Measurements from ENCODE around the gene SULT1A2.
"Not testable (repeated sequence)": the region's sequence is repeated elsewhere in the genome, so short reads cannot be mapped to it uniquely, and the experiment has no call there.

Gene SULT1A2

DNA sequence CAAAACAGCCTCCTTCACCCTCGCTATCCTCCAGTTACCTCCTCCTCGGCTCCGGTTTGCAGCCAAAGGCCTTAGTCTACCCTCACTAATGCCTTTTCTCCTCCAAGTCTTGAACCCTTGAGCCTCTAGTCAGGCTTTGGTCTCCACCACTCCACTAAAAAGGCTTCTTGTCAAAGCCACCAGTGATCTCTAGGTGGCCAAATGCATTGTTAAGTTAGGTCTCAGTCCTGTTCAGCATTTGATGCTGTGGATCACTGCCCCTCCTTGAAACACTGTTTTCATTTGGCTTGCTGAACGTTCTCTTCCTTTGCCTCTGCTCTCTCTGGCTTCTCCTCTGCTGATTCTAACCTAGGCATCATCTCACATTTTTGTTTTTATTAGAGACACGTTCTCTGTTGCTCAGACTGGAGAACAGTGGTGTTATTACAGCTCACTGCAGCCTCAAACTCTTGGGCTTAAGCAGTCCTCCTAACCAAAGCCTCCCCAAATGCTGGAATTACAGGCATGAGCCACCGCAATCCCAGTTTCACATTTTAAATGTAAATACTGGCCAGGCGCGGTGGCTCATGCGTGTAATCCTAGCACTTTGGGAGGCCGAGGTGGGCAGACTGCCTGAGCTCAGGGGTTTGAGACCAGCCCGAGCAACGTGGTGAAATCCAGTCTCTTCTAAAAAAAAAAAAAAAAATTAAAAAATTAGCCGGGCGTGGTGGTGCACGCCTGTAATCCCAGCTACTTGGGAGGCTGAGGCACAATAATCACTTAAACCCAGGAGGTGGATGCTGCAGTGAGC lies 42.0 kb downstream of the SULT1A2 start:
- no peak for ATAC-seq

DNA sequence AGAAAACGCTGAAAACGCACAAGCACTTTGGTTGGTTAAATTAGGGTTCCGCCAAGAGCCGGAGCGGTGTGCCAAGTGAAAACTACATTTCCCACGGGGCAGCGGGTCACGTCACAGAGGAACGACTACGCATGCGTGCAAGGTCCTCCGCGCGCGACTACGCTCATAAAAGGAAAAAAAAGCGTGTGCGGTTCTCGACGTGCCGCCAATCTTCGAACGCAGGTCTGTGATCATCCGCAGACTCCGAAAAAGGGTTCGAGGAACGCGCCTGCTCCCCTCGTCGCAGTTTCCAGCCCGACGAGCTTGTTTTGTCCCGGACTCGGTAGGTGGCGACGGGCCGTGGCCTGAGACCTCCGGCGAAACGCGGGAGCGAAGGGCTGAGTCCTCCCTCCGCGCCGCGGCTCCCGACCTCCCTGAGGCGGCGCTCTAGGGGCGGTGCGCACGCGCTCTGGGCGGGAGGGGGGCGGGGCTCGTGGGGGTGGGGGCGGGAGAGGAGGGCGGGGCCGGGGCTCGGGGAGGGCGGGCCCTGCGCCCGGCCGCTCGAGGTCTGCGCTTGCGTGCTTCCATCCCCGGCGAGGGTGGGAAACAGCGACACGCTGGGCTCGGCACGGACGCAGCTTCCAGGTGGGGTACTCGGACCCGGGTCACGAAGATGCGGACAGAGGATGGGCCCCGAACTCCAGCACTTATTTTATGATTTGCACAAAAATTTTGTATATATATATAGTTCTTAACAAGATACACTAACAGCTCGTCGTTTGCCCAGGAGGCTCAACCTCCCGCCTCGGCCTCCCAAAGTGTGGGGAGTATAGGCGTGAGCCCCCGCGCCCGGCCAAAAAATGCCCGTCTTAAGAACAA lies 42.8 kb downstream of the SULT1A2 start, which contains the start of gene SGF29:
Gene SGF29 (plus strand): TSS at position 145 of the 858 bp plus-strand sequence. CDS start 27,150 bp downstream, outside the sequence.
- peak; percentile 78 to 85 for ATAC-seq

DNA sequence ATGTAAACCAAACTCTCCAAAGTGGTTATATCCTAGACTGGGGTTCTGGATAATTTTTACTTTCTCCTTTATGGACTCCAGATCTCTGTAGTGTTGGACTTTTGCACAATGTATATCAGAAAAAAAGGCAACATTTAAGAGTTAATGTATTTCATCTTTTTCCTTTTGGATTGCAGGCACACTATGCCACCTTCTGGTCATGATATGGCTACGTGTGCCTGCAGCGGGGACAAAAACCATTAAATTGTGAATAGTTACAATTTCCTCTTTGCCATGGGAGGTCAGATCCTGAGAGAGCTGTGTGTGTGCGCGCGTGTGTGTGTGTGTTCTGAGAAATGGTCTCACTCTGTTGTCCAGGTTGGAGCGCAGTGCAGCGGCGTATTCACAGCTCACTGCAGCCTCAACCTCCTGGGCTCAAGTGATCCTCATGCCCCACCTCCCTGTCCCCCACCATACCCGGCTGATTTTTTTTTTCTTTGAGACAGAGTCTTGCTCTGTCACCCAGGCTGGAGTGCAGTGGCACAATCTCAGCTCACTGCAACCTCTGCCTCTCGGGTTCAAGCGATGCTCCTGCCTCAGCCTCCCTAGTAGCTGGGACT lies 47.5 kb downstream of the SULT1A2 start:
- ATAC-seq = no peak

DNA sequence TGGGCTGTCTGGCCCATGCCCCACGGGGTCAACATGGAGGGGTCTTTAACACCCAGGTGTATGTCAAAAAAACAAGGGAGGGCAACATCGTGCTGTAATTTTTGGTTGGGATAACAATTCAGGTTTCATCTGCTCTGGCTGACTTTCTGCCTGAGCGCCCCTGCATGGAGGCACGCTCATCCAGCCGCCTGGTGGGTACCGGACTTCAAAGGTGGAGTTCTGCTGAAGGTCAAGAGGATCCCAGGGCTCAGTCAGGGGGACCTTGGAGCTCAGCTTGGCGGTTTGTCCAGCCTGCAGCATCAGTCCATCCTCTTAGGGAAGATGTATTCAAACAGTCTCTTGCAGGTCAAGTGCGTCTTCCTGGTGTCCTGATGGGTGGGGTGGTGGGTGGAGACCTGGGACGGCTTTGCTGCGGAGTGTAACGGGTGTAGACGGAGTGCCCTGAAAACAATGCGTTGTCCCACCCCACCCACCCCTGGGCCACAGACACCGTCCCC lies 48.5 kb downstream of the SULT1A2 start:
- ATAC-seq = no peak

DNA sequence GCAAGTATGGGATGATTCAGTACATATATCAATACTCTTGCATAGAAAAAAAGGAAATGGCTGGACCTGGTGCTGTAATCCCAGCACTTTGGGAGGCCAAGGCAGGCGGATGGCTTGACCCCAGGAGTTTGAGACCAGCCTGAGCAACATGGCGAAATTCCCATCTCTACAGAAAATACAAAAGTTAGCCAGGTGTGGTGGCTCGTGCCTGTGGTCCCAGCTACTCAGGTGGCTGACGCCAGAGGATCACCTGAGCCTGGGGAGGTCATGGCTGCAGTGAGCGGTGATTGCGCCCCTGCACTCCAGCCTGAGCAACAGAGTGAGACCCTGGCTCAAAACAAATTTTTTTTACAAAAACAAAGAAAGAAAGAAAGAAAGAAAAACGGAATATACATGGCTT lies 50.2 kb downstream of the SULT1A2 start:
- no peak for ATAC-seq

DNA sequence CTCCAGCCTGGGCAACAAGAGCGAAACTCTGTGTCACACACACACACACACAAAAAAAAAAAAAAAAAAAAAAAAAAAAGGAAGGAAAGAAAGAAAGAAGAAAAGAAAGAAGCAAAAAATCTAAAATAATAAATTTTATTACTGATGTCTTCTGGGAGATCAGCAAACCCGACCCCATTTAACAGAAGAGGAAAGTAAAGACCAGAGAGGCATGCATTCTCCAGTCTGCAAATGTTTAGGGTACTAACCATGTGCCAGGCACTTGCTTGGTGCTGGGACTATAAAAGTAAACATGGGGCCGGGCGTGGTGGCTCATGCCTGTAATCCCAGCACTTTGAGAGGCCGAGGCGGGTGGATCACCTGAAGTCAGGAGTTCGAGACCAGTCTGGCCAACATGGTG lies 50.9 kb downstream of the SULT1A2 start:
- not testable (repeated sequence) for ATAC-seq

DNA sequence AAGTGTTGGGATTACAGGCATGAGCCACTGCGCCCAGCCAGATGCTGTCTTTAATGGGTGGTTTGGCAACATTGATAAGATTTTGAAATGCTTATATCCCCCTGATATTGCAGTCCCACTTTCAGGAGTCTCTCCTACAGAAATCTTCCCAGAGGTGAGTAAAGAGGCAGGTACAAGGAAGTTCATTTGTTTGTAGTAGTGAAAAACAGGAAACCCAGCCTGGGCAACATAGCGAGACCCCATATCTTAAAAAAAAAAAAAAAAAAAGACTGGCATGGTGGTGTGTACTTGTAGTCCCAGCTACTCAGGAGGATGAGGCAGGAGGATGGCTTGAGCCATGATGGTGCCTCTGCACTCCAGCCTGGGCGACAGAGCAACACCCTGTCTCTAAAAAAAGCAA lies 51.9 kb downstream of the SULT1A2 start:
- ATAC-seq = no peak

DNA sequence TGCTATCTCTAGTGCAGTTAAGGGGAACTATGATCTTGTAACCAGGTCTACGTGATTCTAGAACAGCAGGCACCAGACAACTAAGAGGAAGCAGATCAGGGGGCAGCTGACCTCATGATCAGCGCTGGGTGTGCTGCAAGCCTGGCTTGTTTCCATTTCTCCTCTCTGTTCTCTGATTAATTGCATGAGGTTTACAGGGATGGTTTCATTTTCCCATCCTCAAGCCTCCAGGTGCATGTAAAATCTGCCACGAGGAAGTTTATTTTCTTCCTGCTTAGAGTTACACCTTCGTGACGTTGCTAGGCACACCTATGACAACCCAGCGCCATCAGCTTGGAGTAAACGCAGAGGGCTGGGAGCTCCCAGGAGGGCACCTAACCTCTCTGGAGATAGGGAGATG lies 53.8 kb downstream of the SULT1A2 start:
- ATAC-seq = no peak

DNA sequence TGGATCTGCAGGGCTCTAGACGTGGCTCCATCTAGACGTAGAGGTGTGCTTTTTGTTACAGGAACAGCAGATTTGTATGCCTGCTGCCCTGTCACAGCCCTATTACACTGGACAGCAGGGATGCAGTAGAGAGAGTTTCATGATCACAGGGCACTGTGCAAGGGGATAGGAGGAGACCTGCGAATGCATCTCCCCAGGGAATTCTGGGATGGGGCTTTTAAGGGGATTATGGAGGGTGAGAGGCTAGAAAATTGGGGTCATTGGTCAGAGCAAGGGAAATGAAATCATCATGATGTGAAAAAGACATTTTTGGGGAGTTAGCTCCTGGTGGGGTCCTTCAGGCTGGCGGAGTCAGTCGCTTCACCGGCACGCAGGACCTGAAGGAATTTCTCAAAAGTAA lies 54.2 kb downstream of the SULT1A2 start:
- ATAC-seq = no peak

All from activated CD4-positive, CD25-positive, alpha-beta regulatory T cell treated with anti-CD3 and anti-CD28 coated beads, Interleukin-2, amount 50 U/mL, for 24 hours (primary cell).